Astrocyte (in vitro differentiated cells and primary cell): ENCODE data around the gene MREG. TPM values are rescaled to one million over a fixed set of nuclear protein-coding genes. Genes with fewer than 3 reads are reported as not detected.
A peak's percentile ranks its signal among the peaks of the same experiment; 100 is the strongest.

Source experiments
- DNase-seq: peaks from one replicate; pipeline ENCODE4 v3.0.0-alpha.2; 2010; ENCODE audit warnings: low read depth
- FAIRE-seq: peaks from 2 replicates; lab custom pipeline; 2011; peaks lifted over from hg19 to GRCh38; lab: Jason Lieb, UNC
- H2AFZ ChIP-seq: 2 replicates; pipeline ENCODE4 v1.6.0; 2012; ENCODE audit warnings: low read depth, low read length, inconsistent platforms
- H3K27ac ChIP-seq: 2 replicates; pipeline ENCODE4 v1.5.1; 2011; ENCODE audit warnings: low read depth, low read length, inconsistent platforms
- H3K27me3 ChIP-seq: 2 replicates; pipeline ENCODE4 v1.6.0; 2011; ENCODE audit warnings: low read length, inconsistent platforms; ENCODE audit not compliant: insufficient read depth
- H3K36me3 ChIP-seq: 2 replicates; pipeline ENCODE4 v1.5.1; 2011; ENCODE audit warnings: low read length, inconsistent platforms; ENCODE audit not compliant: insufficient read depth
- H3K4me1 ChIP-seq: 2 replicates; pipeline ENCODE4 v1.5.1; 2011; ENCODE audit warnings: low read length, inconsistent platforms; ENCODE audit not compliant: insufficient read depth
- H3K4me2 ChIP-seq: 2 replicates; pipeline ENCODE4 v1.6.0; 2012; ENCODE audit warnings: low read length, inconsistent platforms
- H3K4me3 ChIP-seq: 2 replicates; pipeline ENCODE4 v1.5.1; 2011; ENCODE audit warnings: low read depth, mild to moderate bottlenecking, low read length, inconsistent platforms; ENCODE audit not compliant: insufficient read depth
- H3K79me2 ChIP-seq: 2 replicates; pipeline ENCODE4 v1.6.0; 2012; ENCODE audit warnings: mild to moderate bottlenecking, low read length, inconsistent platforms; ENCODE audit not compliant: insufficient read depth
- H3K9ac ChIP-seq: 2 replicates; pipeline ENCODE4 v1.6.0; 2012; ENCODE audit warnings: mild to moderate bottlenecking, low read length, inconsistent platforms
- H3K9me3 ChIP-seq: 2 replicates; pipeline ENCODE4 v1.5.1; 2012; ENCODE audit warnings: low read depth, mild to moderate bottlenecking, low read length, inconsistent platforms; ENCODE audit not compliant: insufficient read depth
- H4K20me1 ChIP-seq: 2 replicates; pipeline ENCODE4 v1.6.0; 2012; ENCODE audit warnings: low read length, inconsistent platforms; ENCODE audit not compliant: insufficient read depth
- H3K27ac Mint-ChIP-seq: one replicate; pipeline ENCODE4 v1.8.0; 2021; ENCODE audit warnings: mild to moderate bottlenecking, mixed read lengths; ENCODE audit not compliant: unreplicated experiment
- H3K27me3 Mint-ChIP-seq: one replicate; pipeline ENCODE4 v1.8.0; 2021; ENCODE audit warnings: low read depth, mixed read lengths; ENCODE audit not compliant: unreplicated experiment
- H3K36me3 Mint-ChIP-seq: one replicate; pipeline ENCODE4 v1.8.0; 2021; ENCODE audit warnings: low read depth, mixed read lengths; ENCODE audit not compliant: unreplicated experiment
- H3K4me1 Mint-ChIP-seq: one replicate; pipeline ENCODE4 v1.8.0; 2021; ENCODE audit warnings: low read depth, mixed read lengths; ENCODE audit not compliant: unreplicated experiment
- H3K4me3 Mint-ChIP-seq: one replicate; pipeline ENCODE4 v1.8.0; 2021; ENCODE audit warnings: mild to moderate bottlenecking, moderate library complexity, mixed read lengths; ENCODE audit not compliant: unreplicated experiment
- H3K9me3 Mint-ChIP-seq: one replicate; pipeline ENCODE4 v1.8.0; 2021; ENCODE audit warnings: mild to moderate bottlenecking, mixed read lengths; ENCODE audit not compliant: unreplicated experiment
- CTCF ChIP-seq: IDR thresholded peaks from 2 replicates; pipeline ENCODE4 v1.5.1; 2011; ENCODE audit warnings: low read depth, mild to moderate bottlenecking, inconsistent platforms, low read length, moderate library complexity; ENCODE audit not compliant: insufficient read depth
- EZH2 ChIP-seq: IDR thresholded peaks from 2 replicates; pipeline ENCODE4 v1.6.1; 2012; ENCODE audit warnings: mild to moderate bottlenecking, low read length, inconsistent platforms; ENCODE audit not compliant: insufficient read depth
- total RNA-seq: library from RNA; stranded (reverse); gene quantifications from 2 replicates; pipeline ENCODE4 v1.2.1, GENCODE V29; 2021

MREG gene
- total RNA-seq, 1 donor from 2014 or later, result 7.8 TPM

GRCh38 chr2:215921895-215922294, 91.5 kb downstream of the MREG start:
- H3K27me3 ChIP-seq, result no peaks in the 10 kb centered on the region
- peak; percentile 87 for DNase-seq
- no peak overlapping the region for H2AFZ ChIP-seq
- H3K9ac ChIP-seq, result no peak overlapping the region
- H3K4me3 ChIP-seq, result no peak overlapping the region
- no peaks in the 10 kb centered on the region for H4K20me1 ChIP-seq
- Mint-ChIP-seq H3K9me3 (peaks cover 1% of the 10 kb centered on the region), H3K27ac (peak overlapping the region; percentile 23), H3K36me3 (no peaks in the 10 kb centered on the region), H3K4me1 (peaks cover 43% of the 10 kb centered on the region), H3K27me3 (no peaks in the 10 kb centered on the region), H3K4me3 (no peak overlapping the region)
- no peaks in the 10 kb centered on the region for H3K36me3 ChIP-seq
- peak overlapping the region; percentile 28 for H3K27ac ChIP-seq
- H3K4me1 ChIP-seq, result peaks cover 31% of the 10 kb centered on the region
- H3K79me2 ChIP-seq, result no peaks in the 10 kb centered on the region
- no peak for FAIRE-seq
- H3K9me3 ChIP-seq, result no peaks in the 10 kb centered on the region
- TF ChIP-seq CTCF, result no peak
- no peak for TF ChIP-seq EZH2
- H3K4me2 ChIP-seq, result no peak overlapping the region

- DNase-seq (peak; percentile 67), FAIRE-seq (peak; percentile 41)
- no peak overlapping the region for H2AFZ ChIP-seq
- no peaks in the 10 kb centered on the region for H3K36me3 ChIP-seq
- H3K4me3 ChIP-seq, result no peak overlapping the region
- peak overlapping the region; percentile 17 for H3K4me2 ChIP-seq
- Mint-ChIP-seq H3K9me3 (peaks cover 3% of the 10 kb centered on the region), H3K27ac (peak overlapping the region; percentile 95), H3K27me3 (no peaks in the 10 kb centered on the region), H3K4me1 (peaks cover 50% of the 10 kb centered on the region), H3K4me3 (peak overlapping the region; percentile 54), H3K36me3 (no peaks in the 10 kb centered on the region)
- TF ChIP-seq EZH2 (no peak), CTCF (peak; percentile 99)
- peaks cover 31% of the 10 kb centered on the region for H3K4me1 ChIP-seq
- no peaks in the 10 kb centered on the region for H3K27me3 ChIP-seq
- H4K20me1 ChIP-seq, result no peaks in the 10 kb centered on the region
- H3K9ac ChIP-seq, result peak overlapping the region; percentile 61
- H3K79me2 ChIP-seq, result no peaks in the 10 kb centered on the region
- H3K27ac ChIP-seq, result peak overlapping the region; percentile 76
- no peaks in the 10 kb centered on the region for H3K9me3 ChIP-seq
Observed at GRCh38 chr2:215920244-215921100, 92.9 kb downstream of the MREG start.
